ENCODE results near the gene SLCO2A1.

GRCh38 chr3:134075568-134075825 lies 45.8 kb upstream of the SLCO2A1 start:
- TF ChIP-seq EZH2 (IDR thresholded peaks at IDR 0.05; ENCODE audit: insufficient read depth, poor library complexity, severe bottlenecking) (no peak), EZH2phosphoT487 (IDR thresholded peaks at IDR 0.05; ENCODE audit: insufficient read depth, low read depth) (no peak)

Data from GM23248 (cell line).